ENCODE data around the gene SKOR1. TPM values are rescaled to one million over a fixed set of nuclear protein-coding genes. Genes with fewer than 3 reads are reported as not detected.

The SKOR1 gene
- total and polyA plus RNA-seq, 2 experiments from 2014 or later: 0.11 TPM; not detected in 1

GRCh38 chr15:67806536-67806935 is 18.8 kb upstream of the SKOR1 start:
- no peak for DNase-seq
- Histone ChIP-seq H2AFZ (no peak overlapping the region), H3K4me3 (no peak overlapping the region), H4K20me1 (ENCODE audit: insufficient read depth) (no peaks in the 10 kb centered on the region), H3K9me3 (ENCODE audit: low read depth) (no peaks in the 10 kb centered on the region), H3K4me2 (ENCODE audit: unreplicated experiment) (no peak overlapping the region), H3K79me2 (ENCODE audit: insufficient read depth) (no peaks in the 10 kb centered on the region), H3K36me3 (ENCODE audit: low read depth) (no peaks in the 10 kb centered on the region), H3K9me2 (ENCODE audit: insufficient read depth) (no peaks in the 10 kb centered on the region), H3K4me1 (ENCODE audit: insufficient read depth) (no peaks in the 10 kb centered on the region), H3K9ac (no peak overlapping the region), H3K27me3 (replicated peaks; ENCODE audit: insufficient read depth) (no peaks in the 10 kb centered on the region), H3F3A (ENCODE audit: insufficient read depth) (no peaks in the 10 kb centered on the region), H3K27ac (no peak overlapping the region)
- in situ Hi-C loops (cut with MboI): no loop called here
- TF ChIP-seq EZH2 (IDR thresholded peaks at IDR 0.05; ENCODE audit: insufficient read depth, poor library complexity, severe bottlenecking) (no peak), EZH2phosphoT487 (IDR thresholded peaks at IDR 0.05; ENCODE audit: insufficient read depth, low read depth) (no peak)
- WGBS, 2 experiments (ENCODE audit: low coverage in 1 of 2, low lambda C conversion rate in 2 of 2, missing lambda C conversion rate in 2 of 2): 87 to 90% methylated on average over 14 to 18 of the region's 18 CpGs

- Histone ChIP-seq H2AFZ (no peak overlapping the region), H3K9ac (no peak overlapping the region), H4K20me1 (ENCODE audit: insufficient read depth) (no peaks in the 10 kb centered on the region), H3K27ac (no peak overlapping the region), H3K36me3 (ENCODE audit: low read depth) (no peaks in the 10 kb centered on the region), H3K9me2 (ENCODE audit: insufficient read depth) (no peaks in the 10 kb centered on the region), H3K4me3 (no peak overlapping the region), H3F3A (ENCODE audit: insufficient read depth) (no peaks in the 10 kb centered on the region), H3K79me2 (ENCODE audit: insufficient read depth) (no peaks in the 10 kb centered on the region), H3K4me2 (ENCODE audit: unreplicated experiment) (no peak overlapping the region), H3K9me3 (ENCODE audit: low read depth) (no peaks in the 10 kb centered on the region), H3K4me1 (ENCODE audit: insufficient read depth) (no peaks in the 10 kb centered on the region), H3K27me3 (replicated peaks; ENCODE audit: insufficient read depth) (no peaks in the 10 kb centered on the region)
- in situ Hi-C loops (cut with MboI): no loop called here
- WGBS, 2 experiments (ENCODE audit: low coverage in 1 of 2, low lambda C conversion rate in 2 of 2, missing lambda C conversion rate in 2 of 2): 85 to 88% methylated on average over 5 of the region's 5 CpGs
- TF ChIP-seq EZH2phosphoT487 (IDR thresholded peaks at IDR 0.05; ENCODE audit: insufficient read depth, low read depth): no peak
- no peak for TF ChIP-seq EZH2 (IDR thresholded peaks at IDR 0.05; ENCODE audit: insufficient read depth, poor library complexity, severe bottlenecking)
- no peak for DNase-seq
Observed at GRCh38 chr15:67807141-67807540, 18.2 kb upstream of the SKOR1 start.

- in situ Hi-C loops (cut with MboI): no loop called here
- Histone ChIP-seq H3K4me2 (ENCODE audit: unreplicated experiment) (no peak overlapping the region), H3K79me2 (ENCODE audit: insufficient read depth) (no peaks in the 10 kb centered on the region), H3F3A (ENCODE audit: insufficient read depth) (no peaks in the 10 kb centered on the region), H3K27me3 (replicated peaks; ENCODE audit: insufficient read depth) (no peaks in the 10 kb centered on the region), H4K20me1 (ENCODE audit: insufficient read depth) (no peaks in the 10 kb centered on the region), H3K9ac (no peak overlapping the region), H3K4me1 (ENCODE audit: insufficient read depth) (no peaks in the 10 kb centered on the region), H3K9me3 (ENCODE audit: low read depth) (no peaks in the 10 kb centered on the region), H3K27ac (no peak overlapping the region), H2AFZ (no peak overlapping the region), H3K9me2 (ENCODE audit: insufficient read depth) (no peaks in the 10 kb centered on the region), H3K4me3 (no peak overlapping the region), H3K36me3 (ENCODE audit: low read depth) (no peaks in the 10 kb centered on the region)
- no peak for TF ChIP-seq EZH2 (IDR thresholded peaks at IDR 0.05; ENCODE audit: insufficient read depth, poor library complexity, severe bottlenecking)
- TF ChIP-seq EZH2phosphoT487 (IDR thresholded peaks at IDR 0.05; ENCODE audit: insufficient read depth, low read depth): no peak
- DNase-seq: no peak
- WGBS, 2 experiments (ENCODE audit: low coverage in 1 of 2, low lambda C conversion rate in 2 of 2, missing lambda C conversion rate in 2 of 2): 92 to 95% methylated on average over 7 of the region's 7 CpGs
Observed at GRCh38 chr15:67807836-67808235, 17.5 kb upstream of the SKOR1 start.

GRCh38 chr15:67808821-67809220 is 16.5 kb upstream of the SKOR1 start:
- no peaks in the 10 kb centered on the region for H3K79me2 ChIP-seq (ENCODE audit: insufficient read depth)
- no peak overlapping the region for H2AFZ ChIP-seq
- 92 to 93% methylated on average over 7 of the region's 7 CpGs for WGBS, 2 experiments (ENCODE audit: low coverage in 1 of 2, low lambda C conversion rate in 2 of 2, missing lambda C conversion rate in 2 of 2)
- H4K20me1 ChIP-seq (ENCODE audit: insufficient read depth): no peaks in the 10 kb centered on the region
- H3K36me3 ChIP-seq (ENCODE audit: low read depth): no peaks in the 10 kb centered on the region
- H3K9me3 ChIP-seq (ENCODE audit: low read depth): no peaks in the 10 kb centered on the region
- H3K27me3 ChIP-seq (replicated peaks; ENCODE audit: insufficient read depth): no peaks in the 10 kb centered on the region
- no peak overlapping the region for H3K4me2 ChIP-seq (ENCODE audit: unreplicated experiment)
- H3K9ac ChIP-seq: no peak overlapping the region
- no peak for DNase-seq
- H3K27ac ChIP-seq: no peak overlapping the region
- TF ChIP-seq EZH2 (IDR thresholded peaks at IDR 0.05; ENCODE audit: insufficient read depth, poor library complexity, severe bottlenecking) (no peak), EZH2phosphoT487 (IDR thresholded peaks at IDR 0.05; ENCODE audit: insufficient read depth, low read depth) (no peak)
- H3K4me1 ChIP-seq (ENCODE audit: insufficient read depth): no peaks in the 10 kb centered on the region
- H3K4me3 ChIP-seq: no peak overlapping the region
- H3K9me2 ChIP-seq (ENCODE audit: insufficient read depth): no peaks in the 10 kb centered on the region
- H3F3A ChIP-seq (ENCODE audit: insufficient read depth): no peaks in the 10 kb centered on the region
- in situ Hi-C loops (cut with MboI): no loop called here

- Histone ChIP-seq H2AFZ (no peak overlapping the region), H3K4me3 (no peak overlapping the region), H3K27me3 (replicated peaks; ENCODE audit: insufficient read depth) (no peaks in the 10 kb centered on the region), H3K79me2 (ENCODE audit: insufficient read depth) (no peaks in the 10 kb centered on the region), H3K27ac (no peak overlapping the region), H3K9me3 (ENCODE audit: low read depth) (no peaks in the 10 kb centered on the region), H3K4me1 (ENCODE audit: insufficient read depth) (no peaks in the 10 kb centered on the region), H3F3A (ENCODE audit: insufficient read depth) (no peaks in the 10 kb centered on the region), H3K9me2 (ENCODE audit: insufficient read depth) (no peaks in the 10 kb centered on the region), H3K36me3 (ENCODE audit: low read depth) (no peaks in the 10 kb centered on the region), H3K4me2 (ENCODE audit: unreplicated experiment) (no peak overlapping the region), H4K20me1 (ENCODE audit: insufficient read depth) (no peaks in the 10 kb centered on the region), H3K9ac (no peak overlapping the region)
- in situ Hi-C loops (cut with MboI): no loop called here
- no peak for DNase-seq
- WGBS, 2 experiments (ENCODE audit: low coverage in 1 of 2, low lambda C conversion rate in 2 of 2, missing lambda C conversion rate in 2 of 2): 79 to 82% methylated on average over 5 of the region's 5 CpGs
- no peak for TF ChIP-seq EZH2 (IDR thresholded peaks at IDR 0.05; ENCODE audit: insufficient read depth, poor library complexity, severe bottlenecking)
- TF ChIP-seq EZH2phosphoT487 (IDR thresholded peaks at IDR 0.05; ENCODE audit: insufficient read depth, low read depth): no peak
Observed at GRCh38 chr15:67809441-67809840, 15.9 kb upstream of the SKOR1 start.

All from GM23248 (cell line).